ENCODE results near the gene NIT1. TPM values are rescaled to one million over a fixed set of nuclear protein-coding genes. Genes with fewer than 3 reads are reported as not detected.

Gene NIT1
- total and polyA plus RNA-seq, 10 of the 15 experiments (the other 5 are each of a cell fraction or from before 2014, with no cell fraction given): 19.2 to 54.4 (median 28.3) TPM

GRCh38 chr1:161168906-161169305 is 51.0 kb downstream of the NIT1 start:
- POLR2A ChIA-PET: no interaction called here
- WGBS (ENCODE audit: insufficient coverage, insufficient replicate concordance, low lambda C conversion rate, missing lambda C conversion rate): 93% methylated on average over 9 of the region's 9 CpGs

More at GRCh38 chr1:161168906-161169305, 51.0 kb downstream of the NIT1 start:
- Histone ChIP-seq H2AFZ (ENCODE audit: control insufficient read depth, low read depth, low read length) (no peak overlapping the region), H3K36me3 (ENCODE audit: control insufficient read depth in 2 of 2, insufficient read depth in 2 of 2, low read length in 1 of 2) (peaks cover 17 to 23% of the 10 kb centered on the region in 2 experiments), H3K27me3 (replicated peaks in 1 of 2; ENCODE audit: control insufficient read depth in 2 of 2, insufficient read depth in 2 of 2, low read length in 1 of 2) (no peaks in the 10 kb centered on the region), H3K4me2 (ENCODE audit: control insufficient read depth, insufficient read depth) (no peak overlapping the region), H3K9ac (ENCODE audit: control insufficient read depth, insufficient read depth, low read length) (no peak overlapping the region), H3K4me3 (no peak overlapping the region), H3K27ac (ENCODE audit: control insufficient read depth, insufficient read depth) (no peak overlapping the region), H3K9me3 (replicated peaks; ENCODE audit: control insufficient read depth, insufficient read depth, low read length) (no peaks in the 10 kb centered on the region), H3K4me1 (ENCODE audit: control insufficient read depth, insufficient read depth, low read length) (peaks cover 8% of the 10 kb centered on the region), H3K79me2 (ENCODE audit: control insufficient read depth, insufficient read depth, low read length) (peaks cover 3% of the 10 kb centered on the region; the same call in 1 of the 2 replicates), H4K20me1 (ENCODE audit: control insufficient read depth, insufficient read depth) (no peaks in the 10 kb centered on the region)
- ChIA-PET SMC1A (ENCODE audit: uncharacterized antibody, unreplicated experiment) (interaction anchor here (1.1 to 1.2 kb wide), 2 partner anchors 33 to 57 kb away, joined by 3 read pairs; partner anchors contain the start of genes NDUFS2 and TOMM40L), RAD21 (ENCODE audit: unreplicated experiment) (interaction anchor here (4.8 kb wide), 1 partner anchor 214 kb away, joined by 34 read pairs; no protein-coding TSS in a partner anchor), CTCF (interaction anchor here (1.2 to 2.5 kb wide), 2 partner anchors 10 to 213 kb away, joined by 4 to 9 read pairs; no protein-coding TSS in a partner anchor)
- DNase-seq (ENCODE audit: low read depth, low spot score) (no peak), ATAC-seq (no peak), FAIRE-seq (no peak)
- intact Hi-C loops (cut with micrococcal nuclease; ENCODE audit: unreplicated experiment): no loop called here
- TF ChIP-seq ATF7 (IDR thresholded peaks at IDR 0.05; ENCODE audit: low read depth) (no peak), TCF7 (IDR thresholded peaks at IDR 0.05; ENCODE audit: borderline replicate concordance) (no peak), ZBTB40 (IDR thresholded peaks at IDR 0.05; ENCODE audit: borderline replicate concordance) (no peak), MXI1 (IDR thresholded peaks at IDR 0.05; ENCODE audit: low read depth, low read length) (no peak), POLR2A (IDR thresholded peaks at IDR 0.05; ENCODE audit: low read depth, low read length) (no peak), POLR2AphosphoS2 (IDR thresholded peaks at IDR 0.05; ENCODE audit: low read depth, low read length) (no peak)
- in situ Hi-C loops (cut with MboI): no loop called here
- BruUV-seq (replicated peaks): no TSS peak

Small RNA genes within 50 kb of the gene (small RNA-seq; reads per million reads assigned to genes)
- gene RF01225: not detected

Other genes with a start within 250 kb of the NIT1 start
Only the 7 nearest of the 24 such genes appear.
- gene ARHGAP30, start 48.2 kb upstream of the NIT1 start, total RNA-seq (2014; rRNA removed): 64.8 and 72.0 TPM in 2 replicates
- gene ARHGAP30, start 48.2 kb upstream of the NIT1 start, total RNA-seq (2014; rRNA removed; fragmentation: Illumina TruSeq; extraction: Trizol): 78.5 and 78.9 TPM in 2 replicates
- 136 and 143 TPM in 2 replicates for gene ARHGAP30, start 48.2 kb upstream of the NIT1 start, total RNA-seq (2021)
- 68.3 and 90.2 TPM in 2 replicates for gene ARHGAP30, start 48.2 kb upstream of the NIT1 start, polyA plus RNA-seq (2011; rRNA removed)
- 74.3 and 94.1 TPM in 2 replicates for gene ARHGAP30, start 48.2 kb upstream of the NIT1 start, polyA plus RNA-seq (2014; fragmentation: Illumina TruSeq; extraction: Trizol)
- 10 to 100 TPM; 12.9 to 20.9 TPM for gene ARHGAP30, start 48.2 kb upstream of the NIT1 start, polyA plus RNA-seq (2014; fragmentation: Nextera tagmentation; extraction: Ambion mirVana)
- gene ARHGAP30, start 48.2 kb upstream of the NIT1 start, polyA plus RNA-seq (2014; rRNA removed): 81.9 and 86.9 TPM in 2 replicates
- gene ARHGAP30, start 48.2 kb upstream of the NIT1 start, polyA plus RNA-seq (2016; fragmentation: Nextera tagmentation; extraction: Ambion mirVana): 10 to 100 TPM; 64.1 to 74.0 TPM
- 2.5 and 2.8 TPM in 2 replicates for gene NECTIN4, start 28.5 kb upstream of the NIT1 start, total RNA-seq (2014; rRNA removed)
- 3.1 and 3.3 TPM in 2 replicates for gene NECTIN4, start 28.5 kb upstream of the NIT1 start, total RNA-seq (2014; rRNA removed; fragmentation: Illumina TruSeq; extraction: Trizol)
- 4.0 and 5.6 TPM in 2 replicates for gene NECTIN4, start 28.5 kb upstream of the NIT1 start, total RNA-seq (2021)
- 7.5 and 8.7 TPM in 2 replicates for gene NECTIN4, start 28.5 kb upstream of the NIT1 start, polyA plus RNA-seq (2011; rRNA removed)
- gene NECTIN4, start 28.5 kb upstream of the NIT1 start, polyA plus RNA-seq (2014; fragmentation: Illumina TruSeq; extraction: Trizol): 2.6 and 4.5 TPM in 2 replicates
- gene NECTIN4, start 28.5 kb upstream of the NIT1 start, polyA plus RNA-seq (2014; fragmentation: Nextera tagmentation; extraction: Ambion mirVana): 1 to 10 TPM; 3.2 to 3.5 TPM
- gene NECTIN4, start 28.5 kb upstream of the NIT1 start, polyA plus RNA-seq (2014; rRNA removed): 3.4 TPM in 2 replicates
- 1 to 10 TPM; 6.9 to 8.3 TPM for gene NECTIN4, start 28.5 kb upstream of the NIT1 start, polyA plus RNA-seq (2016; fragmentation: Nextera tagmentation; extraction: Ambion mirVana)
- gene KLHDC9, start 19.7 kb upstream of the NIT1 start, total RNA-seq (2014; rRNA removed): 2.2 and 2.5 TPM in 2 replicates
- 1.2 and 2.1 TPM in 2 replicates for gene KLHDC9, start 19.7 kb upstream of the NIT1 start, total RNA-seq (2014; rRNA removed; fragmentation: Illumina TruSeq; extraction: Trizol)
- 2.7 and 3.3 TPM in 2 replicates for gene KLHDC9, start 19.7 kb upstream of the NIT1 start, total RNA-seq (2021)
- gene KLHDC9, start 19.7 kb upstream of the NIT1 start, polyA plus RNA-seq (2011; rRNA removed): 3.4 and 3.9 TPM in 2 replicates
- 0.52 and 1.3 TPM in 2 replicates for gene KLHDC9, start 19.7 kb upstream of the NIT1 start, polyA plus RNA-seq (2014; fragmentation: Illumina TruSeq; extraction: Trizol)
- 1 to 10 TPM in 1 of 2 experiments, under 1 TPM in 1; 0.66 to 1.3 TPM for gene KLHDC9, start 19.7 kb upstream of the NIT1 start, polyA plus RNA-seq (2014; fragmentation: Nextera tagmentation; extraction: Ambion mirVana)
- gene KLHDC9, start 19.7 kb upstream of the NIT1 start, polyA plus RNA-seq (2014; rRNA removed): 2.8 and 3.8 TPM in 2 replicates
- gene KLHDC9, start 19.7 kb upstream of the NIT1 start, polyA plus RNA-seq (2016; fragmentation: Nextera tagmentation; extraction: Ambion mirVana): 1 to 10 TPM; 3.1 to 4.9 TPM
- gene PFDN2, start 68 bp upstream of the NIT1 start, total RNA-seq (2014; rRNA removed): 52.1 and 52.3 TPM in 2 replicates
- gene PFDN2, start 68 bp upstream of the NIT1 start, total RNA-seq (2014; rRNA removed; fragmentation: Illumina TruSeq; extraction: Trizol): 44.0 and 54.3 TPM in 2 replicates
- gene PFDN2, start 68 bp upstream of the NIT1 start, total RNA-seq (2021): 76.8 and 81.8 TPM in 2 replicates
- gene PFDN2, start 68 bp upstream of the NIT1 start, polyA plus RNA-seq (2011; rRNA removed): 111 and 127 TPM in 2 replicates
- 63.2 and 84.1 TPM in 2 replicates for gene PFDN2, start 68 bp upstream of the NIT1 start, polyA plus RNA-seq (2014; fragmentation: Illumina TruSeq; extraction: Trizol)
- gene PFDN2, start 68 bp upstream of the NIT1 start, polyA plus RNA-seq (2014; fragmentation: Nextera tagmentation; extraction: Ambion mirVana): 10 to 100 TPM; 30.0 to 59.6 TPM
- 102 and 117 TPM in 2 replicates for gene PFDN2, start 68 bp upstream of the NIT1 start, polyA plus RNA-seq (2014; rRNA removed)
- 100 to 1,000 TPM; 136 to 141 TPM for gene PFDN2, start 68 bp upstream of the NIT1 start, polyA plus RNA-seq (2016; fragmentation: Nextera tagmentation; extraction: Ambion mirVana)
- gene DEDD, start 14.6 kb downstream of the NIT1 start, total RNA-seq (2014; rRNA removed): 21.7 TPM in 2 replicates
- 13.6 and 15.7 TPM in 2 replicates for gene DEDD, start 14.6 kb downstream of the NIT1 start, total RNA-seq (2014; rRNA removed; fragmentation: Illumina TruSeq; extraction: Trizol)
- 31.8 and 33.0 TPM in 2 replicates for gene DEDD, start 14.6 kb downstream of the NIT1 start, total RNA-seq (2021)
- gene DEDD, start 14.6 kb downstream of the NIT1 start, polyA plus RNA-seq (2011; rRNA removed): 12.8 and 30.7 TPM in 2 replicates
- 29.1 and 33.9 TPM in 2 replicates for gene DEDD, start 14.6 kb downstream of the NIT1 start, polyA plus RNA-seq (2014; fragmentation: Illumina TruSeq; extraction: Trizol)
- 10 to 100 TPM; 25.5 to 30.0 TPM for gene DEDD, start 14.6 kb downstream of the NIT1 start, polyA plus RNA-seq (2014; fragmentation: Nextera tagmentation; extraction: Ambion mirVana)
- gene DEDD, start 14.6 kb downstream of the NIT1 start, polyA plus RNA-seq (2014; rRNA removed): 29.2 and 30.6 TPM in 2 replicates
- 10 to 100 TPM; 27.6 to 33.2 TPM for gene DEDD, start 14.6 kb downstream of the NIT1 start, polyA plus RNA-seq (2016; fragmentation: Nextera tagmentation; extraction: Ambion mirVana)
- 95.9 and 99.3 TPM in 2 replicates for gene UFC1, start 35.9 kb downstream of the NIT1 start, total RNA-seq (2014; rRNA removed)
- 181 TPM in 2 replicates for gene UFC1, start 35.9 kb downstream of the NIT1 start, total RNA-seq (2014; rRNA removed; fragmentation: Illumina TruSeq; extraction: Trizol)
- gene UFC1, start 35.9 kb downstream of the NIT1 start, total RNA-seq (2021): 97.2 and 97.3 TPM in 2 replicates
- 182 and 198 TPM in 2 replicates for gene UFC1, start 35.9 kb downstream of the NIT1 start, polyA plus RNA-seq (2011; rRNA removed)
- 211 and 235 TPM in 2 replicates for gene UFC1, start 35.9 kb downstream of the NIT1 start, polyA plus RNA-seq (2014; fragmentation: Illumina TruSeq; extraction: Trizol)
- gene UFC1, start 35.9 kb downstream of the NIT1 start, polyA plus RNA-seq (2014; fragmentation: Nextera tagmentation; extraction: Ambion mirVana): 100 to 1,000 TPM; 225 to 239 TPM
- gene UFC1, start 35.9 kb downstream of the NIT1 start, polyA plus RNA-seq (2014; rRNA removed): 121 and 124 TPM in 2 replicates
- 100 to 1,000 TPM; 111 to 115 TPM for gene UFC1, start 35.9 kb downstream of the NIT1 start, polyA plus RNA-seq (2016; fragmentation: Nextera tagmentation; extraction: Ambion mirVana)
- gene USP21, start 41.4 kb downstream of the NIT1 start, total RNA-seq (2014; rRNA removed): 11.2 and 12.2 TPM in 2 replicates
- 3.2 and 4.0 TPM in 2 replicates for gene USP21, start 41.4 kb downstream of the NIT1 start, total RNA-seq (2014; rRNA removed; fragmentation: Illumina TruSeq; extraction: Trizol)
- 23.7 and 28.6 TPM in 2 replicates for gene USP21, start 41.4 kb downstream of the NIT1 start, total RNA-seq (2021)
- 10.1 and 14.3 TPM in 2 replicates for gene USP21, start 41.4 kb downstream of the NIT1 start, polyA plus RNA-seq (2011; rRNA removed)
- 17.6 and 18.8 TPM in 2 replicates for gene USP21, start 41.4 kb downstream of the NIT1 start, polyA plus RNA-seq (2014; fragmentation: Illumina TruSeq; extraction: Trizol)
- 1 to 10 TPM; 3.2 to 8.3 TPM for gene USP21, start 41.4 kb downstream of the NIT1 start, polyA plus RNA-seq (2014; fragmentation: Nextera tagmentation; extraction: Ambion mirVana)
- 26.9 and 29.8 TPM in 2 replicates for gene USP21, start 41.4 kb downstream of the NIT1 start, polyA plus RNA-seq (2014; rRNA removed)
- 10 to 100 TPM; 19.4 to 21.9 TPM for gene USP21, start 41.4 kb downstream of the NIT1 start, polyA plus RNA-seq (2016; fragmentation: Nextera tagmentation; extraction: Ambion mirVana)

Data from GM12878 (cell line).